Activated CD4-positive, alpha-beta T cell treated with anti-CD3 and anti-CD28 coated beads for 36 hours (primary cell): ENCODE results near the gene C11orf86. TPM values are rescaled to one million over a fixed set of nuclear protein-coding genes. Genes with fewer than 3 reads are reported as not detected.
"Not testable (repeated sequence)": the region's sequence is repeated elsewhere in the genome, so short reads cannot be mapped to it uniquely, and the experiment has no call there.

Source experiments
- ATAC-seq: fragments of 200-7000 bp; cut with Tn5 transposase; one replicate; pipeline ENCODE4 v1.10.0; 2021; ENCODE audit warnings: mild to moderate bottlenecking, moderate library complexity
- CTCF ChIA-PET: fragments of 350-600 bp; sonication (Branson Sonifier 250); formaldehyde crosslinking; loops from one replicate; lab custom pipeline; 2021; ENCODE audit warnings: antibody characterized with exemption; lab: Charles Lee
- POLR2A ChIA-PET: fragments of 350-600 bp; sonication (Branson Sonifier 250); formaldehyde crosslinking; loops from one replicate; lab custom pipeline; 2021; ENCODE audit warnings: antibody characterized with exemption, inconsistent platforms; lab: Charles Lee
- DNase-seq: peaks from one replicate; pipeline ENCODE4 v3.0.0-alpha.2; 2020
- H3K27ac Mint-ChIP-seq: one replicate; pipeline ENCODE4 v1.8.0; 2021; ENCODE audit warnings: mixed read lengths
- H3K27me3 Mint-ChIP-seq: one replicate; pipeline ENCODE4 v1.8.0; 2021; ENCODE audit warnings: mixed read lengths
- H3K36me3 Mint-ChIP-seq: one replicate; pipeline ENCODE4 v1.8.0; 2021; ENCODE audit warnings: low read depth, mixed read lengths
- H3K4me1 Mint-ChIP-seq: one replicate; pipeline ENCODE4 v1.8.0; 2021; ENCODE audit warnings: mixed read lengths
- H3K4me3 Mint-ChIP-seq: one replicate; pipeline ENCODE4 v1.8.0; 2021; ENCODE audit warnings: mild to moderate bottlenecking, moderate library complexity, mixed read lengths
- H3K9me3 Mint-ChIP-seq: one replicate; pipeline ENCODE4 v1.8.0; 2021; ENCODE audit warnings: low read depth, mixed read lengths
- intact Hi-C, 2 experiments: fragments of 100-400 bp; cut with DNase I in 1 of 2; cut with micrococcal nuclease in 1 of 2; formaldehyde crosslinking; loops; one replicate each; pipeline versions ENCODE4 v1.14.2 to v1.15.1; 2022 to 2024; cut with DNase I, micrococcal nuclease
- total RNA-seq, 2 experiments: library from RNA; stranded (reverse); gene quantifications; one replicate each; pipeline ENCODE4 v1.2.3, GENCODE V29; 2021

Gene C11orf86
- total RNA-seq, 2 experiments from 2014 or later, result not detected

DNA sequence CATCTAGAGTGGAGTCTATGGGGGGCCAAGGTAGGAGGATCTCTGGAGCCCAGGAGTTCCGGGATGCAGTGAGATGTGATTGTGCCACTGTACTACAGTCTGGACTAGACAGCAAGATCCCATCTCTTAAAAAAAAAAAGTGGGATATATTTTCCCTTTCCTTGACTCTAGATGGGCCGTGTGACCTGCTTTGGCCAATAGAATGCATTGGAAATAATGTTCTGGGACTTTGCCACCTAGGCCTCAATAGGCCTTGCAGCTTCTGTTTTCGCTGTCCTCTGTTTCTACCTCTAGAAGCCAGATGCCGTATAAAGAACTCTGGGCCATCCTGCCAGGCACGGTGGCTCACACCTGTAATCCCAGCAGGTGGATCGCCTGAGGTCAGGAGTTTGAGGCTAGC is 3.6 kb downstream of the C11orf86 start:
- Mint-ChIP-seq H3K27ac (no peak overlapping the region), H3K4me1 (peaks cover 5% of the 10 kb centered on the region), H3K36me3 (peaks cover 2% of the 10 kb centered on the region), H3K4me3 (no peak overlapping the region), H3K9me3 (peaks cover 5% of the 10 kb centered on the region), H3K27me3 (peaks cover 5% of the 10 kb centered on the region)
- ChIA-PET CTCF (no interaction called here), POLR2A (no interaction called here)
- intact Hi-C loops, result no loop called here
- DNase-seq (no peak), ATAC-seq (no peak)

DNA sequence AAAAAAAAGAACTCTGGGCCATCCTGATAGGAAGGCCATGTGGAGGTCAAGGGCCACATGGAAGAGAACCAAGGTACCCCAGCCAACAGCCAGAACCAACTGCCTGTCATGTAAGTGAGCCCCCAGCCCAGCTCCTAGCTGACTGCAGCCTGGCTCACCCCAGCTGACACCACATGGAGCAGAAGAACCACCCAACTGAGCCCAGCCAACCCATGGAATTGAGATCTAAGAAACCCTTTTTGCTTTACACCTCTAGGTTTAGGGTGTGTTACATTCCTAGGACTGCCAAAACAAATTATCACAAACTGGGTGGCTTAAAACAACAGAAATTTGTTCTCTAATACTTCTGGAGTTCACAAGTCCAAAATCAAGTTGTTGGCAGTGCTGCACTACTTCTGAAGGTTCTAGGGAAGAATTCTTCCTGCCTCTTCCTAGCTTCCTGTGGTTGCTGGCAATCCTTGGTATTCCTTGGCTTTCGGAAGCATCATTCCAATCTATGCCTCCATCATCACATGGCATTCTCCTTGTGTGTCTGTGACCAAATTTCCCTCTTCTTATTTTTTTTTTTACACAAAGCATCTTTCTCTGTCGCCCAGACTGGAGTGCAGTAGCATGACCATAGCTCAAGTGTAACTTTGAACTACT is 4.4 kb downstream of the C11orf86 start:
- CTCF ChIA-PET, result no interaction called here
- no peak overlapping the region for H3K27ac Mint-ChIP-seq
- peaks cover 5% of the 10 kb centered on the region for H3K4me1 Mint-ChIP-seq
- POLR2A ChIA-PET, result no interaction called here
- peaks cover 5% of the 10 kb centered on the region for H3K9me3 Mint-ChIP-seq
- intact Hi-C loops, result no loop called here
- no peak for DNase-seq
- H3K27me3 Mint-ChIP-seq, result peaks cover 5% of the 10 kb centered on the region
- H3K4me3 Mint-ChIP-seq, result no peak overlapping the region
- no peak for ATAC-seq
- peaks cover 2% of the 10 kb centered on the region for H3K36me3 Mint-ChIP-seq

DNA sequence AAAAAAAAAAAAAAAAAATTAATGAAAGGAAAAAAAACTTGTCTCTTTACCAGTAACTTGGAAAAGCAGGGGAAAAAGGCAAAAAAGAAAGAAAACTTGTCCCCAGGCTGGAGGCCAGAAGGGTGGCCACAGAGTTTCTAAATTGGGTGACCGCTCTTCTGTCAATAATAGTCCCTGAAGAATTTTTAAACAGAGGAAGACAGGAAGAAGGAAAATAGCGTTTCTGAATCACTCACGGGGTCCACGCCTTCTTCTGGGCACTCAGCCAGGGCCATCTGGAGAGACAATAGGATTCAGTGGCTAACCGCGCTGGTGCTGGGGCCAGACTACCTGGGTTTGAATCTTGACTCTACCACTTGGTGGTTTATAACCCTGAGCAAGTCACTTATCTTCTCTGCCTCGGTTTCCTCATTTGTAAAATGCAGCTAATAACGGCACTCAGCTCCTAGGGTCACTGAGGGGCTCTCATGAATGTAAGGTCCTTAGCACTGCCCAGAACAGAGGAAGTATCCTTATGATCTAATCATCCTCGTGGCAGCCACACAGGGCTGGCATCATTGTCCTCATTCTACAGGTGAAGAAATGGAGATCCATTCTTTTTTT is 7.0 kb downstream of the C11orf86 start:
- H3K36me3 Mint-ChIP-seq, result peaks cover 2% of the 10 kb centered on the region
- ChIA-PET CTCF (no interaction called here), POLR2A (no interaction called here)
- intact Hi-C loops, result no loop called here
- no peak for ATAC-seq
- peaks cover 3% of the 10 kb centered on the region for H3K27me3 Mint-ChIP-seq
- H3K27ac Mint-ChIP-seq, result no peak overlapping the region
- H3K9me3 Mint-ChIP-seq, result peaks cover 5% of the 10 kb centered on the region
- peak; percentile 56 for DNase-seq
- no peak overlapping the region for H3K4me3 Mint-ChIP-seq
- H3K4me1 Mint-ChIP-seq, result peaks cover 5% of the 10 kb centered on the region

DNA sequence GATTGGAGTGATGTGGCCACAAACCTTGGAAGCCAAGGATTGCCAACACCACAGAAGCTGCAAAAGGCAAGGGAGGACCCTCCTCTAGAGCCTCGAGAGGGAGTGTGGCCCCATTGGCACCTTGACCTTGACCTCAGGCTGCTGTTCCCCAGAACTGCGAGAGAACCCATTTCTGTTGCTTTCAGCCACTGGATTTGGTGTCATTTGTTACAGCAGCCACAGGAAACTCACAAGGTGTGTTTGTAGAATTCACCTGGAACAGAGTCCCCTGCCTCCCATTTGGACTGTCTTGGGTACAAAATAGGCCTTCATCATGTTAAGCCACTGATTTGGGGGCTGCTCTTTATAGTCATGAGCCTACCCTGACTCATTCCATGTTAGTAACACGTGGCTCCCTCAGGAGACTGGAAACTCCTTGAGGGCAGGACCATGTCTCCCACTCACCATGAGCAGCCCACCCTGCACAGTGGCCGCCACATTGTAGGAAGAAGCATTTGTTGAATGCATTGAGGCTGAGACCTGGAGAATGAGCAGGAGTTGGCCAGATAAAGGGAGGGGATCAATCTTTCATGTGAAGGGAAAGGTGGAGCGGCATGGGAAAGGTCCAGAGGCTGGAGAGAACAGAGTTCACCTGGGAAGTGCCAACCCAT is 8.3 kb downstream of the C11orf86 start:
- Mint-ChIP-seq H3K36me3 (peaks cover 2% of the 10 kb centered on the region), H3K9me3 (peaks cover 4% of the 10 kb centered on the region), H3K27me3 (peaks cover 3% of the 10 kb centered on the region), H3K4me1 (peaks cover 5% of the 10 kb centered on the region), H3K4me3 (no peak overlapping the region), H3K27ac (no peak overlapping the region)
- ChIA-PET CTCF (no interaction called here), POLR2A (no interaction called here)
- ATAC-seq (no peak), DNase-seq (no peak)
- intact Hi-C loops, result no loop called here

- Mint-ChIP-seq H3K4me1 (peaks cover 5% of the 10 kb centered on the region), H3K9me3 (no peaks in the 10 kb centered on the region), H3K27me3 (peaks cover 5% of the 10 kb centered on the region), H3K4me3 (no peak overlapping the region), H3K36me3 (no peaks in the 10 kb centered on the region), H3K27ac (no peak overlapping the region)
- POLR2A ChIA-PET, result no interaction called here
- no peak for ATAC-seq
- DNase-seq, result no peak
- CTCF ChIA-PET, result no interaction called here
- intact Hi-C loops, result no loop called here
Observed at GRCh38 chr11:66985508-66986177, 10.5 kb downstream of the C11orf86 start.

DNA sequence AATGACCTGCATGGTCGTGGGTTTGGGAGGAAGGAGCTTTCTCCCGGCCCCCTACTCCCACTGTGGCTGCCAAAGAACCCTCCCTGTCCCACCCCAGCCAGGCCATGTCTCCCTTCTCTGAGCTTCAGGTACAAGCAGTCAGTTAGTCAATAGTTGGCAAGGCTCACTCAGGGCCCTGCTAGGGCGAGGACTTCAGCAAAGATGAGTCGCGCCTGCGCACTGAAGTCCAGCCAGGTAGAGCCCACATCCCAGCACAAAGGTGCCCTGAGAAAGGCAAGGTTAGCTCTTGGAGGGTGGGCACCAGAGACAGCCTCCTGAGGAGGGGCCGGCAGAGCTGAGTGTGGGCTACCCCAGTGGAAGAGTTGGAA is 11.1 kb downstream of the C11orf86 start:
- POLR2A ChIA-PET, result interaction anchor here (0.5 kb wide), 1 partner anchor 23 kb away, joined by 4 read pairs; no protein-coding TSS in a partner anchor
- CTCF ChIA-PET, result no interaction called here
- no peak for ATAC-seq
- Mint-ChIP-seq H3K36me3 (no peaks in the 10 kb centered on the region), H3K4me3 (no peak overlapping the region), H3K9me3 (no peaks in the 10 kb centered on the region), H3K27me3 (peaks cover 5% of the 10 kb centered on the region), H3K4me1 (peaks cover 5% of the 10 kb centered on the region), H3K27ac (no peak overlapping the region)
- no peak for DNase-seq
- intact Hi-C loops, result no loop called here

- no peak for ATAC-seq
- Mint-ChIP-seq H3K4me3 (no peak overlapping the region), H3K27me3 (peaks cover 5% of the 10 kb centered on the region), H3K36me3 (no peaks in the 10 kb centered on the region), H3K9me3 (no peaks in the 10 kb centered on the region), H3K27ac (no peak overlapping the region), H3K4me1 (peaks cover 2% of the 10 kb centered on the region)
- no peak for DNase-seq
- intact Hi-C loops, result no loop called here
- ChIA-PET POLR2A (no interaction called here), CTCF (no interaction called here)
Observed at GRCh38 chr11:66987158-66987620, 12.1 kb downstream of the C11orf86 start.

DNA sequence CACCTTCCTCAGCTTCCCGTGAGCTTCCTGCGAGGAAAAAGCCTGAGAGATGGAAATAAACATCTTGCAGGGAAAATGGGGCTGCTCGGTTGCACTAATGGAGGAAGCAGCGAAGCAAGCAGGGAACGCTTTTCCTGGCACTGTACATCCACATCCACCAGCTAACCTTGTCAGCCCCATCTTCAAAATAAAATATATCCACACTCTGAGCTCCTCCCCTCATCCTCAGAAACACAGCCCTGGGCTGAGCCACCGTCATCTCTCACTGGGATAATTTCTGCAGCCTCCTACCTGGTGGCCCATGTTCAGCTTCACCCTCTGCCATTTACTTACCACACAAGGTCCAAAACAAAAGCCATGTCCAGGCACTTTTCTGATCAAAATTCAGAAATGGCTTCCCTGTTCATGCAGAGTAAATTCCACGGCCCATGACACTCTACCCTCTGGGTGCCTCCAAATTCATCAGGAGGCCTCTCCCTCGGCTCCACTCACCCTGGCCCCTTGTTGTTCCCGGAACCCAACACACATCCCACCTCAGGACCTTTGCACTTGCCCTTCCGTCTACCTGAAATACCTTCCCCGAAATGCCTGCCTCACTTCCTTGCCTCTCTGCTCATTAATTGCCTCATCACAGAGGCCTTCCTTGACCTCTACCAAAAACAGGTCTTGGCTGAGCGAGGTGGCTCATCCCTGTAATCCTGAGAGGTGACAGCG is 13.0 kb downstream of the C11orf86 start:
- Mint-ChIP-seq H3K9me3 (no peaks in the 10 kb centered on the region), H3K27me3 (peaks cover 5% of the 10 kb centered on the region), H3K27ac (no peak overlapping the region), H3K36me3 (no peaks in the 10 kb centered on the region), H3K4me3 (no peak overlapping the region), H3K4me1 (no peaks in the 10 kb centered on the region)
- intact Hi-C loops, result no loop called here
- ChIA-PET POLR2A (no interaction called here), CTCF (no interaction called here)
- ATAC-seq (no peak), DNase-seq (no peak)

DNA sequence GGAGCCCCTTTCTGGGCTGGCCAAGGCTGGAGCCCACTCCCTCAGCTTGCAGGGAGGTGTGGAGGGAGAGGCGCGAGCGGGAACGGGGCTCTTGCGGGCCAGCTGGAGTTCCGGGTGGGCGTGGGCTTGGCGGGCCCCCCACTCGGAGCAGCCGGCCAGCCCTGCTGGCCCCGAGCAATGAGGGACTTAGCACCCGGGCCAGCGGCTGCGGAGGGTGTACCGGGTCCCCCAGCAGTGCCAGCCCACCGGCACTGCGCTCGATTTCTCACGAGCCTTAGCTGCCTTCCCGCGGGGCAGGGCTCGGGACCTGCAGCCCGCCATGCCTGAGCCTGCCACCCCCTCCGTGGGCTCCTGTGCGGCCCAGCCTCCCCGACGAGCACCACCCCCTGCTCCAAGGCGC is 13.6 kb downstream of the C11orf86 start:
- H3K36me3 Mint-ChIP-seq, H3K27me3 Mint-ChIP-seq, H3K4me1 Mint-ChIP-seq, POLR2A ChIA-PET, ATAC-seq, H3K4me3 Mint-ChIP-seq, H3K27ac Mint-ChIP-seq, H3K9me3 Mint-ChIP-seq, intact Hi-C loops, DNase-seq: not testable (repeated sequence)
- CTCF ChIA-PET, result interaction anchor here (0.6 kb wide), 1 partner anchor 709 kb away, joined by 3 read pairs; no protein-coding TSS in a partner anchor

GRCh38 chr11:66989360-66989759 is 14.3 kb downstream of the C11orf86 start:
- ATAC-seq, intact Hi-C loops, H3K4me1 Mint-ChIP-seq, DNase-seq, H3K36me3 Mint-ChIP-seq, POLR2A ChIA-PET, H3K27ac Mint-ChIP-seq, H3K4me3 Mint-ChIP-seq, H3K9me3 Mint-ChIP-seq, H3K27me3 Mint-ChIP-seq: not testable (repeated sequence)
- CTCF ChIA-PET, result interaction anchor here (0.6 kb wide), 1 partner anchor 708 kb away, joined by 3 read pairs; no protein-coding TSS in a partner anchor

DNA sequence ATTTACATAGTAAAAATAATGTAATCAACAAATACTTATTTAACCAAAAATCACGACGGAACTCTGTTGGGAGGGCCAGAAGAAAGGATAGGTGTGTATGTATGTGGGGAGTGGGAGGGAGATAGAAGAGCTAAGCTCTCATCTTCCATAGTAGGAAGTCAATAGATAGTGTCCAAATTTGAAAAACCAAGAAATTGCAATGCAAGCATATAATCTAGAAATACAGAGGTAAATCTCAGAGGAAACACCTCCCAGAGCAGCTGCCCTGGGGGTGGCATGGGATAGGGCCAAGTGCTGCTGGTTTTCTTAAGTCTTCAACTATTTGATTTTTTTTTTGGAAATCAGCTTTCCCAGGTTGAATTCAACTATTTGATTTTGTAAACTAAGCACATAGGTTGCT is 16.9 kb downstream of the C11orf86 start:
- CTCF ChIA-PET, result interaction anchor here (0.6 kb wide), 1 partner anchor 140 kb away, joined by 3 read pairs; no protein-coding TSS in a partner anchor
- no peaks in the 10 kb centered on the region for H3K4me1 Mint-ChIP-seq
- no peak overlapping the region for H3K4me3 Mint-ChIP-seq
- H3K27ac Mint-ChIP-seq, result no peak overlapping the region
- POLR2A ChIA-PET, result no interaction called here
- no peak for DNase-seq
- no peaks in the 10 kb centered on the region for H3K36me3 Mint-ChIP-seq
- H3K9me3 Mint-ChIP-seq, result no peaks in the 10 kb centered on the region
- peaks cover 5% of the 10 kb centered on the region for H3K27me3 Mint-ChIP-seq
- no peak for ATAC-seq
- intact Hi-C loops, result no loop called here
